Putamen (tissue), 1 donor: ENCODE data around the gene PRKAR2B.

Experiments
- DNase-seq: peaks from one replicate; pipeline ENCODE4 v3.0.0-alpha.2; 2016; ENCODE audit warnings: low spot score

PRKAR2B gene

DNA sequence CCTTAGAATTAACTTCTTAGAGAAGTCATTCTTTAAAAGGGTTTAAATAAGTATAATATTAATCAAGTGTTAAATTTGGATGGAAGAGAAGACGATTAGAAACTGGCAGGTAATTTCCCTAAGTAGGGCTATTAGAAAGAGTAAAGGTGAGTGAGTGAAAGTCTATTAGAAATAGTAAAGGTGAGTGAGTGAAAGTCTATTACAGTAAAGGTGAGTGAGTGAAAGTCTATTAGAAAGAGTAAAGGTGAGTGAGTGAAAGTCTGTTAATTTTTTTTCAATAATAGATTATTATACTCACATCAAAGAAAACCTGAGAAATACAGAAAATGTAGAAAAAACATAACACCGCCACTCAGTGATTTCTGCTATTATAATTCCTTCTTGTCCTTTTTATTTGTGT, 113.5 kb downstream of the PRKAR2B start:
- DNase-seq, result no peak

DNA sequence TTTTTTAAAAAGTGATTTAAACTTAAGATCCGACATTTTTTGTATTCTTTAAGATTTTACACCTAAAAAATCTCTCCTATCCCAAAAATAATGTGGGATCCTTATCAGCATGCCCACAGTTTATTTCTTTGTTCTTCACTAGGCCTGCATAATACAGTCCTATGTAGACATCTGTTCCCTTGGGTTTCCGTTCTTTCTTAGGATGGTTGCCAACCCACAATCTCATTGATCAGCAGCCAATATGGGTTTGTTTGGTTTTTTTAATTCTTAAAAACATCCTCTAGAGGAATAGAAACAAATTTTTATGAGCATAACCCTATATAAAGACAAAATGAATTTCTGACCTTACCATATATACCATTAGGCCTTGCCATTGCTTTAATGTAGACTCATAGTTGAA, 115.9 kb downstream of the PRKAR2B start:
- DNase-seq, result no peak

DNA sequence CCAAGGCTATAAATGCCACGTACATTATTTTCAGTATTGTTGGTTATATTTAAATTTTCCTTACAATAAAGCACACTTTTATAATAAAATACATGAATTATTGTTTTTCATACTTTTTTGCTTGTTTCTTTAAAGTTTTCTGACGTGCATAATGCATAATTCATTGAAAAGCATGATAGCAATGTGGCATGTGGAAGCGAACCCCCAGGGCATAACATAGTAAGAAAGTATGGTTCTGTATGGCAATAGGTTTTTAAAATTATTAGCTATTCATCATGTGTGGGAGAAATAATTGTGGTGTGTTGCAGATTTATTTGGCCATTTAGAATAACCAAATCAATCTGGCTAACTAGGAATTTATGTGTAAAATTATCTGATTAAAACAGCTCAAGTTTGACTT, 116.9 kb downstream of the PRKAR2B start:
- no peak for DNase-seq

DNA sequence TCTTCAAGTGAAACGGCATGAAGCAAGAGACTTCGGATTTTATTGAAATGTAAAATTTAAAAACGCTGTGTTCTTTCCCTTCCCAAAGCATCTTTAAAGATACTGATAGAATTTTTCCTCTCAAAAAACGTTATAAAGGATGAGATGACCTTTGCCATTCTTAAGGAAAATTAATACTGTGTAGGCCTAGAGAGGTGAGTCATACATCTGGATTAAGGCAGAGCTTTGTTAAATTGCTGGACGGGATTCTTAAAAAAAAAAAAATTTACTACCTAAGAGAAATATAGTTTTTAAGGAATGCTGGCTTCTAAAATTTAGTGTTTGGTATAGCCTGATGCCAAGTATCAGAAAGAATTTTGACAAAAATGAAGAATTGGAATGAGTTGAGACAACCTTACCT, 118.0 kb downstream of the PRKAR2B start:
- no peak for DNase-seq

DNA sequence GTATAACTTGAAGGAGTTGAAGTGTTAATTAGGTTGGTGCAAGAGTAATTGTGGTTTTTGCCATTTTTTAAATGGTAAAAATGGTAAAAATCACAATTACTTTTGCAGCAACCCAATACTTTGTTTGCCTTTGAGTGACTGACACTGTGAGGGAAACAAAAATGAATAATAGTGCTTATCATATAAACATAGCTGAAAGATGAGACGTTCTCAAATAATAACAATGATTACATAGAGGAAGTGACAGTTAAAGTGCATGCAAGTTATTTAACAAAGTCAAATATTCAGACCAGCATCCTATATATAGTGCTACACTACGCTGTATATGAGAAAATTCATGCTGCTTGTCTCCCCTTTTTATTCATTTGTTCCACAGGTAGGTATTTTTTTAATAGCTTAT, 119.6 kb downstream of the PRKAR2B start:
- DNase-seq, result no peak

DNA sequence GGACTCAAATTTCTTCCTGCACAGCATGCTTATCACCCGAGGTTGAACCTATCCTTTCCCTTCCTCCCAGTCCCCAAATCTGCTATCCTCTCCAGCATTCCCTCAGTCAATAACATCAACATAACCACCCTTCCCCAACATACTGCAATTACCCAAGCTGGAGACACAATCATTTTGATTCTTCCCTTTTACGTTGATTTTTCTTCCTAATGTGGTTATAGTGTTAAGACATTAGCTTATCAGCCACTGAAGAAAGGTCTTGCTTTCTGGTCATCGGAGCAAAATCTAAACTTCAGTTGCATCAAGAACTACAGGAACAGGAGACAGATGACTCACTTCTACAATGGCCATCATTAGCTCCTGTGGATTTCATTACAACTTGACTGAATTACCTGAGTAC, 120.8 kb downstream of the PRKAR2B start:
- no peak for DNase-seq

DNA sequence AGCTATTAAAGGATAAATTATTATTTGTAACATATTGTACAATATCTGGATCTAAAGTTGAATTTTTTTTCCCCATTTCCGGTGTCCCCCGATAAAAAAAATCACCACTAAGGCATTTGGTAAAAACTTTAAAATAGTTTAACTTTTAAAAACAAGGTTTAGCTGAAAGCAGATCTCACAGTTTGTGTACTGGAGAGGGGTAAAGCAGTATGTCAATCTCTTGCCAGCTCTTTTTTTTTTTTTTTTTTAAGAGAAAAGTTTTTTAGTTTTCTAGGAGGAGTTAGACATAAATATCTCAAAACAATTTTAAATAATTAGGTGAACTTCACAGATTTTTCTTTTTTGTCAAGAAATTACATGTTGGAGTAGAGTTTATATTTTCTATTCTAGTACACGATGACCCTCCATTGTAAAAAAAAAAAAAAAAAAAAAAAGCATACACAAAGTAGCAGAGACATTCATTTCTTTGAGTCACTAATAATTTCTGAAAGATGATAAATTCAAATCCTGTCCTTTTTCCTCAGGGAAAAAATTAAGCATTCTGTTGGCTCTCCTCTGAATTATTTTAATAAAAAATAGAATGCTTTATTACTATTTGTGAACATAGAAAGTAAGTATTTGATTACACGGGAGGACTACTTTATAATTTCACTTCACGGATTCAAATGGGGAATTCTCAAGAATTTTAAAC, 122.4 kb downstream of the PRKAR2B start:
- DNase-seq, result no peak

DNA sequence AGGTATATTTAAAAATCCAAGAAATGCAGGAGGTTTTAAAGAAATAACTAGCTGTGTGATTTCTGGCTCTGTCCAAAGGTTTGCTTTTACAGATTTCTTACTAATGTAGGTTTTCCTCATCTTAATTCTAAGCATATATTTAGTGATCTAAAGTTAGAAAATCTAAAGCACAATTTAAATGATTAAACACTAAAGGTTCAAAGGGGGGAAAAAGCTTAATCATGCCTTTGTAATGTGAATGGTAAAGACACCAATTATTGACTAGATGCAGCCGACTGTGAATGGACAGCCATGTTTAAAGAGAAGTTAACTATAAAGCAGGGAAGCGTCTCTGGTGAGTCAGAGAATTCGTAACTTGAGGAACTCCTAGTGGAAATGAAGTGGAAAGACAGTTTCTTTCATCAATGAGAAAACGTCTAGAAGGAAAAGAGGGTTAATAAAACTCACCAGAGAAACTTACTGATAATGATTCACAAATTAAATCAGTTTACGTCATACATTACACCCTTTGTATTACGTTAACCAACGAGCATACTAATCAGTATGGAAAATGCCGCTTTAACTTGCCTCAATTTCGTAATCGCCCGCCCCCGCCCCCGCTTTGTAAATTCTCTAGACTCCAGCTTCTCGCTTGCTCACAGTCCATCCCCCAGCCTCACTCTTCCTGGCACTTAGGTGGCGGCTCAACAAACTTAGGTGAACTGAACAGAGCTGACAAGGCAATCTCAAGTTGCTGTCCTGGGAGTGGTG, 123.2 kb downstream of the PRKAR2B start:
- peak; percentile 78 for DNase-seq

DNA sequence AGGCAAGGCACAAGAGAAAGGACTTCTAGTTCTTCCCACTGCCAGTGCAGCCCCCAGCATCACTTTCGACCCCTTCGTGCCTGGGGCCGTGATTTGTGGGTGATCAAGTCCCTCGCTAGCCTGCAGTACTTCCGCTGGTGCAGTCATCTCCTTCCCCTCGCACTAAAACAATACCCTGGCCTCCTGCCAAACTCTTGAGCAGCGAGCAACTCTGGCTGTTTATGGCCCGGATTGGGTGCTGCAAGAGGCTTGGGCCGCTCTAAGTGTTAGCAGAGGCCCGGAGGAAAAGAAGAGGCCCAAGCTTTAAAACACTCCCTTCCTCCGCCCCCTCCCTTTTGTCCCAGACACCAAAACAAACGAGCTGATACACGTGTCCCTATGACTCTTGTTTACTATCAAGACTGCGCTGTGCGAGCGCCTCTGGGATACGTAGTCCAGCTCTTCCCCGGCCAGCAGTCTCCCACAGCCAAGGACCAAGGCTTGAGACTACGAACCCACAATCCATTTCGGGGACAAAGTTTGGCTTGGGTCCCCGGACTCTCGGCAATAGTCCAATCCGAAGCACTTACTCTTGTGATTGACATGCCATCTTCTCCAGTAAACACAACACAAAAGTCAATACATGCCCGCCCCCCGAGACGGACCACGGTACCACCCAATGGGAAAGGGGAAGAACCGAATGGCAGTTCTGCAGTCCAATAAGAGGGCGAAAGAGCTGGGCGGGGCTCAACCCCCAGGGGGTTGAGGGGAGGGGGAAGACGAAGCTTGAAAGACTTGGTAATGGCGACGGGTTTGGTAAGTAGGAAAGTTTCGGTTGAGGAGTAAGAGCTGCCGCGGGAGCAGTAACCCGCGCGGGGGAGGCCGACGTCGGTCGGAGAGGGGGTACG, 124.0 kb downstream of the PRKAR2B start, which contains the start of gene HBP1:
Gene HBP1 (plus strand): TSS at position 771 of the 887 bp plus-strand sequence. CDS start 10,891 bp downstream, outside the sequence.
- DNase-seq, result peak; percentile 100

DNA sequence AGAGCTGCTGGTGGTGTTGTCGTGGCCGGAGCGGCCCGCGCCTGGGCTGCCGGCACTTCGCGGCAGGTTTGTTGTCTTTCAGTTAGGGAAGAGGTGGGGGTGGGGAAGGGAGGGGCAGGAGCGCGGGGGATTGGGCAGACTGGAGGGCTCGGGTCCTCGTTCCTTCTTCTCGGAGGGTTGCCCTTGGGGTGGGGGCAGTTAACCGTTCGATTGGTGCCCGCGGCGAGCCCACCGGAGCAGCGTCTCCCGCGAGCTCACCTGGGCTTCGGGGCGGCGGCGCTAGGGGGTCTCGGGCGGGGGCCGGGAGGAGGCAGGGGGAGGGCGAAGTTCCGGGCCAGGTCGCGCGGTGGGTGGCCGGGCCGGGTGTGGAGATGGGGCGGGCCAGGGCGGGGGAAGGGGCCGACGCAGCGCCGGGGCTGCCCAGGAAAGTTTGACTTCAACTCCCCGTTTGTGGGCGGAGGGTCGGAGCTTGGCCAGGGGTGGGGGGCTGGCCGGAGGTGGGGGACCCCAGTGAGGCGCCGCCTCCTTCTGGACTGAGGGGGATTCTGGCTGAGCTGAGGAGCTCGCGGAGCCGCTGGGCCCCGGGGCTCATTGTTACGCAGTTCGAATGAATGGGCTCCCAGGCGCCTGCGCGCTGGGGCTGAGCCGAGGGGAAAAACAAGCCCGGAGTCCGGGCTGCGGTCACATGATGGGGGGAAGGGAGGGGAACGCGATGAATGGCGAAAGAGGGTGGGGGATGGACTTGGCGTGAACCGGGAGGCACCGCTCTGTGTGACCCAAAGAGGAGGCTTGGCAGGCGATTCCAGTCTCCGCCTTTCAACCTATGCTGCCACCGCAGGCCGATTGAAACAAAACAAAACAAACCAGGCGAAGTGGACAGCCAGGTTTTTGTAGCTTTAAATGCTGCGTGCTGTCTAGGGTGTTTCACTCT, 124.9 kb downstream of the PRKAR2B start:
- DNase-seq, result peak; percentile 98

DNA sequence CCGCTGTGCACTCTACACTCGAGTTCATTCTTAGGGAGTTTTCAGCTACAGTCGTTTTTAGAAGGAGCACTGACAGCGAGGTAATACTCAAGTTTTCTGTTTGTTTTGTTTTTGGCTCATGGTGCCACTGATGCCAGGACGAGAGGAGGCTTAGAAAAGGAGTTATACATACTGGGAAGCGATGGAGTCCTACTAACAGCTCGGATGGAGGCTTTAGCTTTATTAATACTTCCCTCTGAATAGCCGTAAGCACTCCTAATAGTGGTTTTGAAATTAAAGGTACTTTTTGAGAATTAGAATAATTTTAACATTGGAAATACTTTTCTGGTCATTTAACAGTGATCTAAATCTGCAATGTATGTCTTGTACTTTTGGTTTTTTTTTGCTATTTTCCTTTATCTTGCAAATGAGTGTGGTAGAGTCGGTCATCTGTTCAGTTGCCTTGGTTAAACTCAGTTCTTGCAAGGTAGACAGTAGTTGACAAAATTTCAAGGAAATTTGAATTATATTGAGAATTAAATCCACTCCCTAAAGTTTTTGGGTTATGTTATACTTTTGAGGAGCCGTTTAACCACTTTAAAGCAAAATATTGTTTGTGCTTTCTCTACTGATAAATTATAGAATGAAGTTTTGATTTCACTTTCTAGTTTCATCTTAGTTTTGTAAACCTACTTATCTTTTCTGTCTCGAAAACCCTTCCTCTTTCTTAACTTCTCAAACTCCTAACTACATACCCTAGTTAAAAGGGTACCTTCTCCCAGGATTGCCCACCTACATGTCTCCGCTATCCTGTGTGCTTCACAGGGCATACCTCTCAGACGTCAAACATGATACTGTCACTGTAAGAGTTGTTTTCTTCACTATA, 125.8 kb downstream of the PRKAR2B start:
- DNase-seq, result no peak

DNA sequence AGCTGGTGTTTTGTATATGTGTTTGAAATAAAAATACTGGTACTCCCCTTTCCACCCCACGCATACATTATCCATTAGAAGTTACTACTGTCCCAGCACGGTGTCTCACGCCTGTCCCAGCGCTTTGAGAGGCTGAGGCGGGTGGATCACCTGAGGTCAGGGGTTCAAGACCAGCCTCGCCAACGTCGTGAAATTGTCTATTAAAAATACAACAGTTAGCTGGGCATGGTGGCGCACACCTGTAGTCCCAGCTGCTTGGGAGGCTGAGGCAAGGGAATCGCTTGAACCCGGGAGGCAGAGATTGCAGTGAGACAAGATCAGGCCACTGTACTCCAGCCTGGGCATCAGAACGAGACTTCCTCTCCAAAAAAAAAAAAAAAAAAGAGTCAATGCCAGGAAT, 127.0 kb downstream of the PRKAR2B start:
- no peak for DNase-seq

DNA sequence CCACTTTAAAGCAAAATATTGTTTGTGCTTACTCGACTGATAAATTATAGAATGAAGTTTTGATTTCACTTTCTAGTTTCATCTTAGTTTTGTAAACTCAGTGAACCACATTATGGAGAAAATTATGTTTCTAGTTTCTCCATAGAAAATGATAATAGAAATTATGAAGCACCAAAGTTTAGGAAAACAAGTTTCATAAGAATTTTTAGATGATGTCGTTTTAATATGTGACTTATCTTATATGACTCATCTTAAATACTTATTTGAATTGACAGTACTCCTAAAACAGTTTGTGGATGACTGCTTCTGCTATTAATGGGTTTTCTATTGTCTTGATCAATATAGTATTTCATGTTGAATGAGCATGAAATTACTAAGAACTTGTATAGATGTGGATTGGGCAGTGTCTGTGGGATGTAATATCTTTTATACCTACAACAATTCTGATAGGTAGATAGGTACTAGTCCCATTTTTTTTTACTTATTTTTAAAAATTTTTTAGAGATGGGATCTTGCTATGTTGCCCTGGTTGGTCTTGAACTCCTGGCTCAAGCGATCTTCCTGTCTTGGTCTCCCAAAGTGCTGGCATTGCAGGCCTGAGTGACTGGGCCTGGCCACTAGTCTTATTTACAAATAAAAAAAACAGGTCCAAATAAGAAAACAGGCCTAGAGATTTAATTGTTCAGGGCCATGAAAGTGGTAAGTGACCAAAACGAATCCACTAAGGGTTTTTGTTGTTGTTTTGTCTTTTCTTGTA, 127.9 kb downstream of the PRKAR2B start:
- no peak for DNase-seq

DNA sequence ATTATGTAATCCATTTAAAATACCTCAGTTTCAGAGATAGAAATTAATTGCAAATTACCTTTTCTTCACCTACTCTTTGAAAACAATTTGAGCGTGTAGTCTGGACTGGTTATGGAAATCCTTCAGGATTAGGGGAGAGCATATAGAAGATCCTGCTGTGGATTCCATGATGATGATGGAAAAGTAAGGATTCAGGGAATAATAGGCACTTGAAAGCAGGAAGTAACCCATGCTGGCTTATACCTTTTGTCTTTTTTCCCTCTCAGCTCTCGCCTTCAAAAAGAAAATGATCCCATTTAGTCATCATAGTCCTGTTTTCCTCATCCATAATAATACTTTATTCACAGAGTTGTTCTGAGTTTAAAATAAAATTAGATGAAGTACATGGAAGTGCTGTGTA, 128.7 kb downstream of the PRKAR2B start:
- no peak for DNase-seq

DNA sequence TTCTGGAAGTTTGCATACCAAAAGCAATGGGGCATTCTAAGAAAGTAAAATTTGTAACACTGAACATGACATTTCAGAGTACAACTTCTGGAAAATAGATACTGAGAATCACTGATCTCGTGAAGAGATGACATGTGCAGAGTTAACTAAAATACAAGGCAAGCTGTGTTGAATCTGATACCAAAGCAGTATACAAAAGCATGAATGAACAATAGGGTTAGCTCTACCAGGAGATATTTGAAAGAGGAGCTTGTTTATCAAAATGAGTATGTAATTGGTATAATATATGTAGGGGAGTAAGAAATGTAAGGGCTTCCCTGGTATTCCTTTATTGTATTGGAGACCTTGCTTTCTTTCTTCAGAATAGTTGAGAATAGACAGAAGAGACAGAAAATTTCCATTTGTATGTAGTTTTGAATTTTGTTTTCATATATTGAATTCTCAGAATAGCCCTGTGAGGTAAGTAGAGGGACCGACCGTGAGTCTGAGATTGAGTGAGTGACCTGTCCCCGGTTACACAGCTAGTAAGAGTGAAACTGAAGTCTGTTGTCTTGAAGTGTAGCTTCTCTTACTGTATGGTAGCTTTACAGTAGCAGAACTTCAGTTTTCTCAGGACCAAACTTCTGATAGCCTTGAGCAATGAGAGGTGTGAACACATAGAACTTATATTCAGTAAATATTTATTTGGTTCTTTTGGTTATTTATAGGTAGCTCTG, 129.3 kb downstream of the PRKAR2B start:
- DNase-seq, result peak; percentile 49

DNA sequence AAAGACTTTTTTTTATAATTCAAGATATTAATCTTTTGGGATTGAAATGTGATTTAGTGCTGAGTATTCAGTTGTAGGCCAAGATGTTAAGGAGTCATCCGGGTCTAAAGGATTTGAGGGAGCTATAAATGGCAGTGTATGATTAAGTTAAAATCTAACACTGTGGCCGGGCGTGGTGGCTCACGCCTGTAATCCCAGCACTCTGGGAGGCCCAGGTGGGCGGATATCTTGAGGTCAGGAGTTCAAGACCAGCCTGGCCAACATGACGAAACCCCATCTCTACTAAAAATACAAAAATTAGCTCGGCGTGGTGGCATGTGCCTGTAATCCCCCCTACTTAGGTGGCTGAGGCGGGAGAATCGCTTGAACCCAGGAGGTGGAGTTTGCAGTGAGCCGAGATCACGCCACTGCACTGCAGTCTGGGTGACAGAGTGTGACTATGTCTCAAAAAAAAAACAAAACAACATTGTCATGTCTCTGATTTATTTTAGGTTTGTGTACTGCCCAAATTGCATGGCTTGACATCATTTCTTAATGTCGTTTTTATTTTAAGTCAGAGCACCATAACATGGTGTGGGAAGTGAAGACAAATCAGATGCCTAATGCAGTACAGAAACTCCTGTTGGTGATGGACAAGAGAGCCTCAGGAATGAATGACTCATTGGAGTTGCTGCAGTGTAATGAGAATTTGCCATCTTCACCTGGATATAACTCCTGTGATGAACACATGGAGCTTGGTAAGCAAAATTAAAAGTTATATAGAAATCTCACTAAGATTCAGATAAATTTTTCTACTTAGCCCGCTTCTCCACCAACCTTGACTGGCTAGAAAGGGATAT, 135.0 kb downstream of the PRKAR2B start:
- no peak for DNase-seq

DNA sequence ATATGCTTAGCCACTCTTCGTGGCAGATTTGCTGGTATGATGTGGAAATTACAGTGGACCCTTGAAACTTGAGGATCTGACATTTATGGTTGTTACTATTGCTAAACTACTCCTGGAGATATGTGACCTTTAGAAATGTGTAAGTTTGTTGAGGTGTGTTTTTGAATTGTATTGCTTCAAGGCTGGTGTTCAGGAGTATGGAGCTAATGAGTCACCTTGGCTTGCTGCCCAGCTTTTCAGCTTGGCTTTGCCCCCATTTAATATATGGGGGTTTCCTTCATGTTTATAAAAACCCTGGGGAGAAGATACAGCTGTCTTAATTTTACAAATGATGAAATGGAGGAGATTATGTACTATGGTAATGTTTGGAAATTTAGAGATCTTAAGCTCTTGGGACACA, 135.9 kb downstream of the PRKAR2B start:
- no peak for DNase-seq

DNA sequence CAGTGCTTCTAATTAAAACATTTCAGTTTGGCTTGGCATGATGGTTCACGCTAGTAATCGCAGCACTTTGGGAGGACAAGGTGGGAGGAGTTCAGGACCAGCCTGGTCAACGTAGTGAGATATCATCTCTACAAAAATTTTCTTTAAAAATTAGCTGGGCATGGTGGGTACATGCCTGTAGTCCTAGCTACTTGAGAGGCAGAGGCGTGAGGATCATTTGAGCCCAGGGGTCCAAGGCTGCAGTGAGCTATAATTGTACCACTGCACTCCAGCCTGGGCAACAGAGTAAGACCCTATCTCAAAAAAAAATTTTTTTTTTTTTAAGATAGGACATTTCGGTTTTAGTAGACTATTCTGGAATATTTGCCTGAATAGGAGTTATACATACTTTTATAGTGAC, 136.7 kb downstream of the PRKAR2B start:
- DNase-seq, result no peak
